Erythroblast (primary cell): ENCODE measurements around the gene MED14.

Experiments used
- GATA1 ChIP-seq: IDR thresholded peaks from 2 replicates; pipeline ENCODE4 v1.6.1; 2011; ENCODE audit warnings: low read depth, mild to moderate bottlenecking, control low read depth, low read length, moderate library complexity
- POLR2A ChIP-seq: IDR thresholded peaks from 2 replicates; pipeline ENCODE4 v1.6.1; 2011; ENCODE audit warnings: mild to moderate bottlenecking, low read length

GRCh38 chrX:40660381-40660780 is 75.0 kb downstream of the MED14 start:
- TF ChIP-seq POLR2A (no peak), GATA1 (no peak)
